HEK293 (cell line): ENCODE results near the gene THRA.

Experiments
- CTCF ChIA-PET: fragments of 350-600 bp; formaldehyde crosslinking; extraction: SDS; loops from one replicate; lab custom pipeline; 2021; ENCODE audit warnings: antibody characterized with exemption; lab: Yijun Ruan, JAX
- POLR2A ChIA-PET: fragments of 300-600 bp; formaldehyde crosslinking; extraction: SDS; loops from one replicate; lab custom pipeline; 2020; ENCODE audit warnings: antibody characterized with exemption, inconsistent platforms; lab: Yijun Ruan, JAX
- H3K27ac ChIP-seq: fragments of 200-500 bp; sonication (Bioruptor generic); 2 replicates; pipeline ENCODE4 v1.5.1; 2014; ENCODE audit warnings: low read depth, low read length, control low read depth, inconsistent platforms; ENCODE audit errors: extremely low read depth
- H3K36me3 ChIP-seq, 2 experiments: fragments of 200-500 bp in 1 of 2; sonication (Bioruptor generic) in 1 of 2; 1 replicate in 1 of 2; 2 replicates in 1 of 2; pipeline ENCODE4 v1.5.1; 2014 to 2017; ENCODE audit warnings: inconsistent platforms in 2 of 2, low read length in 2 of 2; ENCODE audit not compliant: control insufficient read depth in 2 of 2, insufficient read depth in 1 of 2
- H3K4me1 ChIP-seq: fragments of 200-500 bp; sonication (Bioruptor generic); 2 replicates; pipeline ENCODE4 v1.5.1; 2014; ENCODE audit warnings: mild to moderate bottlenecking, low read length, inconsistent platforms; ENCODE audit not compliant: control insufficient read depth, insufficient read depth
- H3K4me3 ChIP-seq: 2 replicates; pipeline ENCODE4 v1.5.1; 2011; ENCODE audit warnings: low read depth, mild to moderate bottlenecking, control low read depth, low read length, moderate library complexity
- H3K9me3 ChIP-seq: fragments of 200-500 bp; sonication (Bioruptor generic); 2 replicates; pipeline ENCODE4 v1.5.1; 2014; ENCODE audit warnings: low read depth, low read length, inconsistent platforms; ENCODE audit not compliant: control insufficient read depth, insufficient read depth
- BCL6B ChIP-seq: fragments of 450-650 bp; formaldehyde crosslinking; IDR thresholded peaks from 2 replicates; pipeline ENCODE4 v1.5.1; 2017; ENCODE audit warnings: missing biosample characterization, missing genetic modification characterization
- MEIS1 ChIP-seq: sonication (generic); formaldehyde crosslinking; IDR thresholded peaks from 2 replicates; pipeline ENCODE4 v1.8.1; 2022; ENCODE audit warnings: missing genetic modification reagents, mild to moderate bottlenecking, borderline replicate concordance
- PATZ1 ChIP-seq: fragments of 450-650 bp; formaldehyde crosslinking; IDR thresholded peaks from 2 replicates; pipeline ENCODE4 v1.5.1; 2016; ENCODE audit warnings: missing biosample characterization, missing genetic modification characterization
- PRDM10 ChIP-seq: fragments of 450-650 bp; formaldehyde crosslinking; IDR thresholded peaks from 2 replicates; pipeline ENCODE4 v1.5.1; 2016; ENCODE audit warnings: missing biosample characterization, missing genetic modification characterization
- ZFHX2 ChIP-seq: fragments of 450-650 bp; formaldehyde crosslinking; conservative IDR thresholded peaks from 2 replicates; pipeline ENCODE4 v1.5.1; 2016; ENCODE audit warnings: missing biosample characterization, missing genetic modification characterization
- ZNF175 ChIP-seq: fragments of 450-650 bp; formaldehyde crosslinking; IDR thresholded peaks from 2 replicates; pipeline ENCODE4 v1.5.1; 2016; ENCODE audit warnings: missing biosample characterization, missing genetic modification characterization
- ZNF248 ChIP-seq: fragments of 450-650 bp; formaldehyde crosslinking; IDR thresholded peaks from 2 replicates; pipeline ENCODE4 v1.5.1; 2017; ENCODE audit warnings: missing biosample characterization, missing genetic modification characterization
- ZNF423 ChIP-seq: fragments of 450-650 bp; formaldehyde crosslinking; IDR thresholded peaks from 2 replicates; pipeline ENCODE4 v1.5.1; 2016; ENCODE audit warnings: missing biosample characterization, missing genetic modification characterization
- ZNF426 ChIP-seq: fragments of 450-650 bp; formaldehyde crosslinking; IDR thresholded peaks from 2 replicates; pipeline ENCODE4 v1.5.1; 2017; ENCODE audit warnings: missing biosample characterization, missing genetic modification characterization, mild to moderate bottlenecking, inconsistent platforms, moderate library complexity
- ZNF548 ChIP-seq: fragments of 450-650 bp; formaldehyde crosslinking; IDR thresholded peaks from 2 replicates; pipeline ENCODE4 v1.5.1; 2016; ENCODE audit warnings: missing biosample characterization, missing genetic modification characterization
- ZNF626 ChIP-seq: fragments of 450-650 bp; sonication (Bioruptor Pico); formaldehyde crosslinking; IDR thresholded peaks from 2 replicates; pipeline ENCODE4 v1.5.1; 2018; ENCODE audit warnings: missing biosample characterization, missing genetic modification characterization, inconsistent platforms
- ZNF664 ChIP-seq: fragments of 450-650 bp; formaldehyde crosslinking; IDR thresholded peaks from 2 replicates; pipeline ENCODE4 v1.5.1; 2016; ENCODE audit warnings: missing biosample characterization, missing genetic modification characterization
- ZNF776 ChIP-seq: fragments of 450-650 bp; formaldehyde crosslinking; IDR thresholded peaks from 2 replicates; pipeline ENCODE4 v1.5.0; 2017; ENCODE audit warnings: missing biosample characterization, missing genetic modification characterization, borderline replicate concordance
- TF ChIP-seq, protein P1 (sequence below): fragments of 450-650 bp; formaldehyde crosslinking; IDR thresholded peaks from 2 replicates; pipeline ENCODE4 v1.5.1; 2017; ENCODE audit warnings: missing biosample characterization, missing genetic modification characterization
- TF ChIP-seq, protein P2 (sequence below): fragments of 450-650 bp; formaldehyde crosslinking; IDR thresholded peaks from 2 replicates; pipeline ENCODE4 v1.5.1; 2016; ENCODE audit warnings: missing biosample characterization, missing genetic modification characterization, low read depth
- TF ChIP-seq, protein P3 (sequence below): fragments of 450-650 bp; formaldehyde crosslinking; IDR thresholded peaks from 2 replicates; pipeline ENCODE4 v1.5.1; 2016; ENCODE audit warnings: missing biosample characterization, missing genetic modification characterization, borderline replicate concordance

Gene THRA

GRCh38 chr17:40017422-40018080, 45.2 kb upstream of the THRA start:
- 0 out of 2 replicates have a peak, but pooled peaks have one; percentile 6 for TF ChIP-seq ZFHX2 (tag by site-specific recombination)
- no peak for TF ChIP-seq MEIS1 (CRISPR knock-in tag)
- TF ChIP-seq PATZ1 (tag by site-specific recombination) = 0 out of 2 replicates have a peak, but pooled peaks have one; percentile 14
- TF ChIP-seq, protein P1, sequence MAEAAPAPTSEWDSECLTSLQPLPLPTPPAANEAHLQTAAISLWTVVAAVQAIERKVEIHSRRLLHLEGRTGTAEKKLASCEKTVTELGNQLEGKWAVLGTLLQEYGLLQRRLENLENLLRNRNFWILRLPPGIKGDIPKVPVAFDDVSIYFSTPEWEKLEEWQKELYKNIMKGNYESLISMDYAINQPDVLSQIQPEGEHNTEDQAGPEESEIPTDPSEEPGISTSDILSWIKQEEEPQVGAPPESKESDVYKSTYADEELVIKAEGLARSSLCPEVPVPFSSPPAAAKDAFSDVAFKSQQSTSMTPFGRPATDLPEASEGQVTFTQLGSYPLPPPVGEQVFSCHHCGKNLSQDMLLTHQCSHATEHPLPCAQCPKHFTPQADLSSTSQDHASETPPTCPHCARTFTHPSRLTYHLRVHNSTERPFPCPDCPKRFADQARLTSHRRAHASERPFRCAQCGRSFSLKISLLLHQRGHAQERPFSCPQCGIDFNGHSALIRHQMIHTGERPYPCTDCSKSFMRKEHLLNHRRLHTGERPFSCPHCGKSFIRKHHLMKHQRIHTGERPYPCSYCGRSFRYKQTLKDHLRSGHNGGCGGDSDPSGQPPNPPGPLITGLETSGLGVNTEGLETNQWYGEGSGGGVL (tag by site-specific recombination) = 0 out of 2 replicates have a peak, but pooled peaks have one; percentile 10
- no peak for TF ChIP-seq ZNF426
- TF ChIP-seq ZNF664 = peak; percentile 90
- Histone ChIP-seq H3K4me3 (no peak overlapping the region), H3K36me3 (peaks cover 10 to 45% of the 10 kb centered on the region in 2 experiments; a peak in 2 of 3 replicates), H3K27ac (no peak overlapping the region), H3K9me3 (no peaks in the 10 kb centered on the region), H3K4me1 (no peaks in the 10 kb centered on the region)
- ChIA-PET POLR2A (no interaction called here), CTCF (interaction anchor here (0.7 to 14.3 kb wide), 8 partner anchors 9 to 272 kb away, joined by 3 to 268 read pairs (median 8); partner anchors contain the start of gene NR1D1)

DNA sequence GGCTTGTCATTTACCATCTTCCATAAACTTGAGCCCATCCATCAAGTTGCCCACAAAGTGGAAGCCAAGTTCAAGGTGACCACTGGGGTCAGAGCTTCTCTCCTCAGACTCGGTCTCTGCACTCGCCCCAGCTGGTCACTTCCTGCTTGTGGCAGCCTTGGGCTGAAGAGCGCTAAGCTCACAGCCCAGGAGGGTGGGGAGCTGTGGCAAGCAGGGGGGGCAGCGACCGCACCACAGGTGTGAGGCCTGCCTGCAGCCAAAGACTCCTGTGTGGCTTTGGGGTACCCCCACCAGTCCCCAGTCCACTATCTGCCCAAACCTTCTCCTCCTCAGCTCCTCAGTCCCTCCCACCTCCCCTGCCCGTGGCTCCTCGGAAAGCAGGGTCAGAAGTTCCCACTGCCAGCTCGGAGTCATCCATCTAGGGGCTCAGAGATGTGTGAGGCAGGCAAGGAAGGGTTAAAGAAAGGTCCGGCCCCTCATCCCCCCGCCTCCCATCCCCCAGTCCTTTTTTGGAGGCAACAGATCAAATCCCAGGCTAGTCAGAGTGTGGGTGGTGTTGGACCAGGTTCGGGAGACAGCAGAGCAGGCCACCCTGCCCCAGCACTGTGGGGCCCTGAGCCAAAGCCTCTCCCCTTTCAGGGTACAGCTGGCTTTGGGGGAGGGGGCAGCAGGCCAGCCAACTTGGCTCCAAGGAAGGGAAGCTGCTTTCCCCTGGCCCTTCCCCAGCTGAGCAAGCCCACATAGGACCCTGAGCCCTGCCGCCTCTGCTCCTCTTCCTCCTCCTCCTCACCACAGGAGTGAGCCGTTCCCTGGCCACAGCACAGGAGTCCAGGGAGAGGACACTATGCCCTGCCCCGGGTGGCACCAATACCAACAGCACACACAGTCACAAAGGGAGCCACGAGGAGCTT, 44.3 kb upstream of the THRA start:
- ChIA-PET POLR2A (interaction anchor here (0.6 to 1.2 kb wide), 3 partner anchors 38 to 346 kb away, joined by 3 read pairs; partner anchors contain the start of genes GJD3 and PSMD3), CTCF (interaction anchor here (0.5 to 14.3 kb wide), 9 partner anchors 8 to 395 kb away, joined by 3 to 268 read pairs (median 4); partner anchors contain the start of gene NR1D1)
- H3K4me1 ChIP-seq = peaks cover 6% of the 10 kb centered on the region
- H3K9me3 ChIP-seq = no peaks in the 10 kb centered on the region
- no peak overlapping the region for H3K4me3 ChIP-seq
- H3K36me3 ChIP-seq = peaks cover 10 to 54% of the 10 kb centered on the region in 2 experiments; a peak in 2 of 3 replicates
- no peak overlapping the region for H3K27ac ChIP-seq
- TF ChIP-seq PRDM10 (tag by site-specific recombination) (0 out of 2 replicates have a peak, but pooled peaks have one; percentile 17), ZNF423 (tag by site-specific recombination) (no peak), BCL6B (tag by site-specific recombination) (no peak), ZNF248 (tag by site-specific recombination) (no peak), ZNF776 (tag by site-specific recombination) (no peak), ZNF626 (tag by site-specific recombination) (no peak), ZNF548 (no peak), ZNF175 (tag by site-specific recombination) (no peak), ZFHX2 (tag by site-specific recombination) (peak; percentile 31; the same call in 1 of the 2 replicates)
- TF ChIP-seq, protein P2, sequence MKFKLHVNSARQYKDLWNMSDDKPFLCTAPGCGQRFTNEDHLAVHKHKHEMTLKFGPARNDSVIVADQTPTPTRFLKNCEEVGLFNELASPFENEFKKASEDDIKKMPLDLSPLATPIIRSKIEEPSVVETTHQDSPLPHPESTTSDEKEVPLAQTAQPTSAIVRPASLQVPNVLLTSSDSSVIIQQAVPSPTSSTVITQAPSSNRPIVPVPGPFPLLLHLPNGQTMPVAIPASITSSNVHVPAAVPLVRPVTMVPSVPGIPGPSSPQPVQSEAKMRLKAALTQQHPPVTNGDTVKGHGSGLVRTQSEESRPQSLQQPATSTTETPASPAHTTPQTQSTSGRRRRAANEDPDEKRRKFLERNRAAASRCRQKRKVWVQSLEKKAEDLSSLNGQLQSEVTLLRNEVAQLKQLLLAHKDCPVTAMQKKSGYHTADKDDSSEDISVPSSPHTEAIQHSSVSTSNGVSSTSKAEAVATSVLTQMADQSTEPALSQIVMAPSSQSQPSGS (tag by site-specific recombination) = no peak
- TF ChIP-seq, protein P3, sequence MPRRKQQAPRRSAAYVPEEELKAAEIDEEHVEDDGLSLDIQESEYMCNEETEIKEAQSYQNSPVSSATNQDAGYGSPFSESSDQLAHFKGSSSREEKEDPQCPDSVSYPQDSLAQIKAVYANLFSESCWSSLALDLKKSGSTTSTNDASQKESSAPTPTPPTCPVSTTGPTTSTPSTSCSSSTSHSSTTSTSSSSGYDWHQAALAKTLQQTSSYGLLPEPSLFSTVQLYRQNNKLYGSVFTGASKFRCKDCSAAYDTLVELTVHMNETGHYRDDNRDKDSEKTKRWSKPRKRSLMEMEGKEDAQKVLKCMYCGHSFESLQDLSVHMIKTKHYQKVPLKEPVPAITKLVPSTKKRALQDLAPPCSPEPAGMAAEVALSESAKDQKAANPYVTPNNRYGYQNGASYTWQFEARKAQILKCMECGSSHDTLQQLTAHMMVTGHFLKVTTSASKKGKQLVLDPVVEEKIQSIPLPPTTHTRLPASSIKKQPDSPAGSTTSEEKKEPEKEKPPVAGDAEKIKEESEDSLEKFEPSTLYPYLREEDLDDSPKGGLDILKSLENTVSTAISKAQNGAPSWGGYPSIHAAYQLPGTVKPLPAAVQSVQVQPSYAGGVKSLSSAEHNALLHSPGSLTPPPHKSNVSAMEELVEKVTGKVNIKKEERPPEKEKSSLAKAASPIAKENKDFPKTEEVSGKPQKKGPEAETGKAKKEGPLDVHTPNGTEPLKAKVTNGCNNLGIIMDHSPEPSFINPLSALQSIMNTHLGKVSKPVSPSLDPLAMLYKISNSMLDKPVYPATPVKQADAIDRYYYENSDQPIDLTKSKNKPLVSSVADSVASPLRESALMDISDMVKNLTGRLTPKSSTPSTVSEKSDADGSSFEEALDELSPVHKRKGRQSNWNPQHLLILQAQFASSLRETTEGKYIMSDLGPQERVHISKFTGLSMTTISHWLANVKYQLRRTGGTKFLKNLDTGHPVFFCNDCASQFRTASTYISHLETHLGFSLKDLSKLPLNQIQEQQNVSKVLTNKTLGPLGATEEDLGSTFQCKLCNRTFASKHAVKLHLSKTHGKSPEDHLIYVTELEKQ (tag by site-specific recombination) = no peak
